Measurements from ENCODE around the gene MRPL11. TPM values are rescaled to one million over a fixed set of nuclear protein-coding genes. Genes with fewer than 3 reads are reported as not detected.
A peak's percentile ranks its signal among the peaks of the same experiment; 100 is the strongest.

Gene MRPL11
- total and polyA plus RNA-seq, 4 donors: 32.7 to 56.8 (median 41.2) TPM

GRCh38 chr11:66468691-66469090 is 30.0 kb upstream of the MRPL11 start:
- Histone ChIP-seq H3K27me3 (ENCODE audit: control insufficient read depth in 3 of 3, insufficient read depth in 3 of 3, low read length in 2 of 3) (no peaks in the 10 kb centered on the region), H3K9ac (ENCODE audit: insufficient read depth in 1 of 2, low read length in 2 of 2) (no peak overlapping the region), H3K9me3 (ENCODE audit: control insufficient read depth in 4 of 4, insufficient read depth in 3 of 4, low read length in 3 of 4) (no peaks in the 10 kb centered on the region), H3K4me3 (no peak overlapping the region), H3K36me3 (ENCODE audit: control insufficient read depth in 4 of 4, insufficient read depth in 4 of 4, low read length in 4 of 4) (peaks cover 0 to 9% (median 8%) of the 10 kb centered on the region in 4 donors), H3K4me1 (ENCODE audit: control insufficient read depth in 5 of 5, insufficient read depth in 5 of 5, low read length in 5 of 5) (peaks cover 0 to 11% (median 6%) of the 10 kb centered on the region in 5 donors), H3K27ac (ENCODE audit: low read depth in 1 of 2, low read length in 1 of 2) (no peak overlapping the region)
- no peak for ATAC-seq (ENCODE audit: insufficient read depth, low FRiP score)
- DNase-seq: no peak
- no peak for TF ChIP-seq CTCF (IDR thresholded peaks at IDR 0.05; ENCODE audit: control extremely low read depth, extremely low read depth)
- 74 to 83% methylated on average over 6 of the region's 6 CpGs for WGBS, 2 donors

GRCh38 chr11:66467756-66468155 is 29.1 kb upstream of the MRPL11 start:
- ATAC-seq (ENCODE audit: insufficient read depth, low FRiP score) (no peak), DNase-seq (peak; percentile 31 to 40 (median 32))
- 38 to 41% methylated on average over 6 of the region's 6 CpGs for WGBS, 2 donors
- Histone ChIP-seq H3K9me3 (ENCODE audit: control insufficient read depth in 4 of 4, insufficient read depth in 3 of 4, low read length in 3 of 4) (no peaks in the 10 kb centered on the region), H3K36me3 (ENCODE audit: control insufficient read depth in 4 of 4, insufficient read depth in 4 of 4, low read length in 4 of 4) (peaks cover 0 to 8% (median 6%) of the 10 kb centered on the region in 4 donors), H3K27me3 (ENCODE audit: control insufficient read depth in 3 of 3, insufficient read depth in 3 of 3, low read length in 2 of 3) (no peaks in the 10 kb centered on the region), H3K27ac (ENCODE audit: low read depth in 1 of 2, low read length in 1 of 2) (no peak overlapping the region), H3K9ac (ENCODE audit: insufficient read depth in 1 of 2, low read length in 2 of 2) (peak overlapping the region; percentile 27 to 55), H3K4me1 (ENCODE audit: control insufficient read depth in 5 of 5, insufficient read depth in 5 of 5, low read length in 5 of 5) (peaks cover 0 to 11% (median 6%) of the 10 kb centered on the region in 5 donors), H3K4me3 (peak overlapping the region; percentile 43)
- no peak for TF ChIP-seq CTCF (IDR thresholded peaks at IDR 0.05; ENCODE audit: control extremely low read depth, extremely low read depth)

GRCh38 chr11:66467034-66467659 is 28.5 kb upstream of the MRPL11 start:
- no peak for ATAC-seq (ENCODE audit: insufficient read depth, low FRiP score)
- Histone ChIP-seq H3K27ac (ENCODE audit: low read depth in 1 of 2, low read length in 1 of 2) (peak overlapping the region; percentile 6 to 11), H3K36me3 (ENCODE audit: control insufficient read depth in 4 of 4, insufficient read depth in 4 of 4, low read length in 4 of 4) (peaks cover 0 to 5% (median 2%) of the 10 kb centered on the region in 4 donors), H3K4me3 (peak overlapping the region; percentile 43), H3K4me1 (ENCODE audit: control insufficient read depth in 5 of 5, insufficient read depth in 5 of 5, low read length in 5 of 5) (peaks cover 0 to 11% (median 6%) of the 10 kb centered on the region in 5 donors), H3K27me3 (ENCODE audit: control insufficient read depth in 3 of 3, insufficient read depth in 3 of 3, low read length in 2 of 3) (no peaks in the 10 kb centered on the region), H3K9ac (ENCODE audit: insufficient read depth in 1 of 2, low read length in 2 of 2) (peak overlapping the region; percentile 27 to 55), H3K9me3 (ENCODE audit: control insufficient read depth in 4 of 4, insufficient read depth in 3 of 4, low read length in 3 of 4) (no peaks in the 10 kb centered on the region)
- 2% methylated on average over 43 to 72 of the region's 72 CpGs for WGBS, 2 donors
- DNase-seq: peak; percentile 31 to 49 (median 42)
- TF ChIP-seq CTCF (IDR thresholded peaks at IDR 0.05; ENCODE audit: control extremely low read depth, extremely low read depth): no peak
